C4-2B (cell line): ENCODE measurements around the gene CHMP1A.

ENCODE experiments used
- ZFX ChIP-seq: fragments of 450-650 bp; IDR thresholded peaks from 2 replicates; pipeline ENCODE4 v1.6.1; 2017
- TF ChIP-seq, protein P1 (sequence below): fragments of 450-650 bp; conservative IDR thresholded peaks from 2 replicates; pipeline ENCODE4 v1.5.1; 2017; ENCODE audit warnings: mild to moderate bottlenecking

DNA sequence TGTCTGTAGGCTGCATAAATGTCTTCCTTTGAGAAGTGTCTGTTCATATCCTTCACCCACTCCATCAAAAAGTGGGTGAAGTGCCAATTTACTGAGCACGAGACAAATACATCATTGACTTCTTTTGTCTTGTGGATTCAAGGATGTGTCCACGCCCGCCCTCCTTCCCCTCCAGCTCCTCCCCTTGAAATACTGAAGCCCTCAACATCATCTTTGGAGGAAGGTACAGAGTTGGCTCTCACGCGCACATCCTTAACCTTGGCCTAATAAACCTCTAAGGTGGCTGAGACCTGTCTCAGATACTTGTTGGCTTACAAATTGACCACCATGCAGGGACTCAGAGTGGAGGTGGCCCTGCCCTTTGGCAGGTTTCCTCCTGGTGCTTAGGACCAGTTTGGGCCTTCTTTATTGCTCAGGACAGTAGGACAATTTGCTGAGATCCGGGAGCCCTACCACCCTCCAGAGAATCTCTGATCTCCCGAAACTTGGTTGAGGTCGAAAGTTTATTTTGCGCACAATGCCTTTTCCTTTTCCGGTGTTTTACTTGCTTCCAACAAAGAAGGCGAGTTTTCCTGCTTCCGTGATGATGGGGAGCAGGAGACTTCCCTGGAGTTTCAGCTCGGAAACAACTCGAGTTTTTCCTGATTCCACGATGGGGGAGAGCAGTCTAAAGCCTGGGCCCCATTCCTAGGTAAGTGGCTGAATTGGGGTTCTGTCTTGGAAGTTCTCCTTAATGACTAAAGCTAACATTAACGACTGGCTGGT lies 14.9 kb upstream of the CHMP1A start:
- TF ChIP-seq, protein P1, sequence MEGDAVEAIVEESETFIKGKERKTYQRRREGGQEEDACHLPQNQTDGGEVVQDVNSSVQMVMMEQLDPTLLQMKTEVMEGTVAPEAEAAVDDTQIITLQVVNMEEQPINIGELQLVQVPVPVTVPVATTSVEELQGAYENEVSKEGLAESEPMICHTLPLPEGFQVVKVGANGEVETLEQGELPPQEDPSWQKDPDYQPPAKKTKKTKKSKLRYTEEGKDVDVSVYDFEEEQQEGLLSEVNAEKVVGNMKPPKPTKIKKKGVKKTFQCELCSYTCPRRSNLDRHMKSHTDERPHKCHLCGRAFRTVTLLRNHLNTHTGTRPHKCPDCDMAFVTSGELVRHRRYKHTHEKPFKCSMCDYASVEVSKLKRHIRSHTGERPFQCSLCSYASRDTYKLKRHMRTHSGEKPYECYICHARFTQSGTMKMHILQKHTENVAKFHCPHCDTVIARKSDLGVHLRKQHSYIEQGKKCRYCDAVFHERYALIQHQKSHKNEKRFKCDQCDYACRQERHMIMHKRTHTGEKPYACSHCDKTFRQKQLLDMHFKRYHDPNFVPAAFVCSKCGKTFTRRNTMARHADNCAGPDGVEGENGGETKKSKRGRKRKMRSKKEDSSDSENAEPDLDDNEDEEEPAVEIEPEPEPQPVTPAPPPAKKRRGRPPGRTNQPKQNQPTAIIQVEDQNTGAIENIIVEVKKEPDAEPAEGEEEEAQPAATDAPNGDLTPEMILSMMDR, result no peak
- TF ChIP-seq ZFX, result no peak
